OCI-LY3 (cell line): ENCODE data around the gene NTN4.
A peak's percentile ranks its signal among the peaks of the same experiment; 100 is the strongest.

Experiments used
- H2AFZ ChIP-seq: fragments of 200-600, 300-600 bp; shearing (Covaris generic); 2 replicates; pipeline ENCODE4 v1.6.0; 2014; ENCODE audit warnings: antibody characterized with exemption, low read depth, low read length
- H3K27ac ChIP-seq: fragments of 200-600, 300-600 bp; sonication (generic); 2 replicates; pipeline ENCODE4 v1.5.1; 2014; ENCODE audit warnings: mild to moderate bottlenecking, low read length, moderate library complexity, mixed read lengths
- H3K27me3 ChIP-seq: fragments of 200-600, 300-600 bp; sonication (generic); 2 replicates; pipeline ENCODE4 v1.6.1; 2014; ENCODE audit warnings: low read depth, low read length, mixed read lengths
- H3K36me3 ChIP-seq: fragments of 200-600, 300-600 bp; sonication (generic); replicated peaks from 2 replicates; pipeline ENCODE3; 2014; ENCODE audit warnings: low read depth, low read length, mixed read lengths
- H3K4me1 ChIP-seq: fragments of 300-600, 200-600 bp; sonication (generic); 2 replicates; pipeline ENCODE4 v1.6.1; 2014; ENCODE audit warnings: low read length, mixed read lengths
- H3K4me2 ChIP-seq: fragments of 200-600, 300-600 bp; sonication (generic); 2 replicates; pipeline ENCODE4 v1.6.1; 2014; ENCODE audit warnings: low read length, mixed read lengths
- H3K4me3 ChIP-seq: fragments of 300-600, 200-600 bp; sonication (generic); 2 replicates; pipeline ENCODE4 v1.5.1; 2014; ENCODE audit warnings: antibody characterized with exemption, mild to moderate bottlenecking, low read length, moderate library complexity
- H3K79me2 ChIP-seq: fragments of 300-600, 200-600 bp; shearing (Covaris generic); 2 replicates; pipeline ENCODE4 v1.6.1; 2014; ENCODE audit warnings: mild to moderate bottlenecking, low read length, mixed read lengths
- H3K9ac ChIP-seq: fragments of 300-600, 200-600 bp; shearing (Covaris generic); 2 replicates; pipeline ENCODE4 v1.6.0; 2014; ENCODE audit warnings: mild to moderate bottlenecking, low read length, moderate library complexity
- H3K9me3 ChIP-seq: fragments of 200-600, 300-600 bp; shearing (Covaris generic); 2 replicates; pipeline ENCODE4 v1.6.1; 2014; ENCODE audit warnings: low read length, mixed read lengths; ENCODE audit not compliant: insufficient read depth
- H4K20me1 ChIP-seq: fragments of 200-600, 300-600 bp; sonication (generic); 2 replicates; pipeline ENCODE4 v1.6.1; 2016; ENCODE audit warnings: low read length, mixed read lengths; ENCODE audit not compliant: insufficient read depth
- EZH2phosphoT487 ChIP-seq: fragments of 200-600 bp; shearing (Covaris generic); IDR thresholded peaks from 2 replicates; pipeline ENCODE4 v1.6.1; 2018; ENCODE audit warnings: antibody characterized with exemption, mixed run types, low read depth
- TF ChIP-seq, protein P1 (sequence below): fragments of 200-600, 300-600 bp; sonication (generic); IDR thresholded peaks from 2 replicates; pipeline ENCODE4 v1.5.1; 2014; ENCODE audit warnings: antibody characterized with exemption, low read length, low read depth

NTN4 gene

GRCh38 chr12:95731519-95731958 lies 59.0 kb downstream of the NTN4 start:
- Histone ChIP-seq H3K4me1 (peaks cover 20% of the 10 kb centered on the region), H3K27ac (no peak overlapping the region)

DNA sequence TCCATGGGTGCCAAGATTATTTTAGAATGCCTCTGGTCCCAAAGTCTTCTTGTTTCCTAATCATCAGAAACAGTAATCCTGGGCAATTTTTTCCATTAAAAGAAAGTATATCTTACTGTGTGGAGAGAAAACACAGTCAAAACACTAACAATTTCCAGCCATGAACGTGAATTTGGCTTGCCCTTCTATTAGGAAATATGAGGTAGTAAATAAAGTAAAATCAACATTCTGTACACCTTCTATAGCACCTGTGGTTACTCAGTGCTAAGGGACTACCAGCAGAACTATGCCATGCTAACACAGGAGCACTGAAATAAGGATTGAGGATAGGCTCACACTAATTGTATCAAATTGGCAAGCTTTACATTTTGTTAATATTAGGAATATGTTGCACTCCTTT lies 60.1 kb downstream of the NTN4 start:
- H3K4me2 ChIP-seq = no peak overlapping the region
- peaks cover 20% of the 10 kb centered on the region for H3K4me1 ChIP-seq
- H4K20me1 ChIP-seq = no peaks in the 10 kb centered on the region
- H3K36me3 ChIP-seq = no peaks in the 10 kb centered on the region
- H2AFZ ChIP-seq = no peak overlapping the region
- H3K4me3 ChIP-seq = no peak overlapping the region
- TF ChIP-seq, protein P1, sequence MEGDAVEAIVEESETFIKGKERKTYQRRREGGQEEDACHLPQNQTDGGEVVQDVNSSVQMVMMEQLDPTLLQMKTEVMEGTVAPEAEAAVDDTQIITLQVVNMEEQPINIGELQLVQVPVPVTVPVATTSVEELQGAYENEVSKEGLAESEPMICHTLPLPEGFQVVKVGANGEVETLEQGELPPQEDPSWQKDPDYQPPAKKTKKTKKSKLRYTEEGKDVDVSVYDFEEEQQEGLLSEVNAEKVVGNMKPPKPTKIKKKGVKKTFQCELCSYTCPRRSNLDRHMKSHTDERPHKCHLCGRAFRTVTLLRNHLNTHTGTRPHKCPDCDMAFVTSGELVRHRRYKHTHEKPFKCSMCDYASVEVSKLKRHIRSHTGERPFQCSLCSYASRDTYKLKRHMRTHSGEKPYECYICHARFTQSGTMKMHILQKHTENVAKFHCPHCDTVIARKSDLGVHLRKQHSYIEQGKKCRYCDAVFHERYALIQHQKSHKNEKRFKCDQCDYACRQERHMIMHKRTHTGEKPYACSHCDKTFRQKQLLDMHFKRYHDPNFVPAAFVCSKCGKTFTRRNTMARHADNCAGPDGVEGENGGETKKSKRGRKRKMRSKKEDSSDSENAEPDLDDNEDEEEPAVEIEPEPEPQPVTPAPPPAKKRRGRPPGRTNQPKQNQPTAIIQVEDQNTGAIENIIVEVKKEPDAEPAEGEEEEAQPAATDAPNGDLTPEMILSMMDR = no peak
- TF ChIP-seq EZH2phosphoT487 = no peak
- H3K9me3 ChIP-seq = peaks cover 9% of the 10 kb centered on the region
- no peak overlapping the region for H3K9ac ChIP-seq
- H3K27me3 ChIP-seq = no peaks in the 10 kb centered on the region
- H3K27ac ChIP-seq = no peak overlapping the region
- H3K79me2 ChIP-seq = no peaks in the 10 kb centered on the region

More at GRCh38 chr12:95731519-95731958, 59.0 kb downstream of the NTN4 start:
- Histone ChIP-seq H3K79me2 (no peaks in the 10 kb centered on the region), H3K9ac (no peak overlapping the region), H3K4me2 (peak overlapping the region; percentile 67), H3K9me3 (peaks cover 4% of the 10 kb centered on the region), H3K27me3 (no peaks in the 10 kb centered on the region), H3K4me3 (peak overlapping the region; percentile 23; the same call in 1 of the 2 replicates), H3K36me3 (no peaks in the 10 kb centered on the region), H4K20me1 (no peaks in the 10 kb centered on the region), H2AFZ (no peak overlapping the region)
- TF ChIP-seq, protein P1 = no peak
- no peak for TF ChIP-seq EZH2phosphoT487

DNA sequence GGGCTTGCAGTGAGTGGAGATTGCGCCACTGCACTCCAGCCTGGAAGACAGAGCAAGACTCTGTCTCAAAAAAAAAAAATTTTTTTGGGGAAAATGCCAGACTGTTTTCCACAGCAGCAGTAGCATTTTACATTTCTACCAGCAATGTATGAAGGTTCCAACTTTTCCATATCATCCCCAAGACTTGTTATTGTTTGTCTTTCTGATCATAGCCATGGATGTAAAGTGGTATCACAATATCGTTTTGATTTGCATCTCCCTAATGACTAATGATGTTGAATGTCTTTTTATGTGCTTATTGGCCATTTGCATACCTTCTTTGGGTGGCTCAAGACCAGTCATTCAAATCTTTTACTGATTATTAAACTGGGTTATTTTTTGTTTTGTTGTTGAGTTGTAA lies 63.7 kb downstream of the NTN4 start:
- Histone ChIP-seq H3K4me2 (no peak overlapping the region), H4K20me1 (no peaks in the 10 kb centered on the region), H3K36me3 (no peaks in the 10 kb centered on the region), H3K4me1 (peaks cover 34% of the 10 kb centered on the region), H3K27me3 (no peaks in the 10 kb centered on the region), H3K27ac (no peak overlapping the region), H3K79me2 (no peaks in the 10 kb centered on the region), H3K4me3 (no peak overlapping the region), H3K9ac (no peak overlapping the region), H3K9me3 (peaks cover 9% of the 10 kb centered on the region), H2AFZ (no peak overlapping the region)
- TF ChIP-seq, protein P1 = no peak
- TF ChIP-seq EZH2phosphoT487 = no peak

DNA sequence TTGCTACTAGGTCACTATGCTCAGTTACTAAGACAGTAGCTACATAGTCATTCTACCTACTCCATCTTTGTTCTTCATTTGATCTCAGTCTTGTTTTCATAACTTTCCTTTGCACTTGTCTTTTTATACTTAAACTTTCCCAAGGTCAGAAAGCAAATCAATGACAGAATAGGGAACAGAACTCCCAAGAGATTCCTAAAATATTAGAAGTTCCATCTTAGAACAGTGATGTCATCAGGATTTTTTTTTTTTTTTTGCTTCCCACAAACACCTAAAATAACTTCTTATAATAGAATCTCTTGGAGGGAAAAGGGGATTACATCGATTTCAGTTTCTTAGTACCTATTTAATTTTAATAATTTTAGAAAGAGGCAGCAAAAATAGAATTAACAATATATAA lies 65.8 kb downstream of the NTN4 start:
- no peak overlapping the region for H2AFZ ChIP-seq
- H3K27me3 ChIP-seq = 0 out of 2 replicates have a peak, but pooled peaks cover 5% of the 10 kb centered on the region
- H3K9me3 ChIP-seq = peaks cover 9% of the 10 kb centered on the region
- H3K27ac ChIP-seq = no peak overlapping the region
- TF ChIP-seq, protein P1 = no peak
- no peak for TF ChIP-seq EZH2phosphoT487
- H3K4me3 ChIP-seq = no peak overlapping the region
- H3K36me3 ChIP-seq = no peaks in the 10 kb centered on the region
- H3K4me1 ChIP-seq = peaks cover 24% of the 10 kb centered on the region
- H3K4me2 ChIP-seq = no peak overlapping the region
- no peak overlapping the region for H3K9ac ChIP-seq
- no peaks in the 10 kb centered on the region for H3K79me2 ChIP-seq
- H4K20me1 ChIP-seq = no peaks in the 10 kb centered on the region
